ENCODE results near the gene FASTKD1. TPM values are rescaled to one million over a fixed set of nuclear protein-coding genes. Genes with fewer than 3 reads are reported as not detected.

FASTKD1 gene
- total and polyA plus RNA-seq, 10 of the 15 experiments (the other 5 are each of a cell fraction or from before 2014, with no cell fraction given), result 45.6 to 76.1 (median 63.4) TPM

DNA sequence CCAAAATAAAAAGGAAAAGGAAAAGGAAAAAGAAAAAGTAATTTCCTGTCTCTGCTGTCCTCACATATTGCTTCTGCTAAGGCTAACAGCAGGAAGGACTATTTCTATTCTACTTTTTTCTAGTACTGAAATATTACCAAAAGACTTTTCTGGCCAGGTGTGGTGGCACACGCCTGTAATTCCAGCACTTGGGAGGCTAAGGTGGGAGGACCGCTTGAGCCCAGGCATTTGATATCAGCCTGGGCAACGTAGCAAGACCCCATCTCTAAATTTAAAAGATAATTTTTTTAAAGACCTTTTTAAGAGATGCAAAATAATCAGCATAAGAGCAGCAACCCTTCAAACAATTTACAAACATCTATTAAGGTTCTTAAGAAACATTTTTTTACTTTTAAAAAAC lies 31.2 kb downstream of the FASTKD1 start:
- CTCF ChIA-PET, result no interaction called here
- H3K27me3 ChIP-seq (replicated peaks in 1 of 2; ENCODE audit: control insufficient read depth in 2 of 2, insufficient read depth in 2 of 2, low read length in 1 of 2), result no peaks in the 10 kb centered on the region
- RAD21 ChIA-PET (ENCODE audit: unreplicated experiment), result no interaction called here

More for the DNA sequence above, 31.2 kb downstream of the FASTKD1 start:
- DNase-seq (ENCODE audit: low read depth, low spot score), result no peak
- Histone ChIP-seq H4K20me1 (ENCODE audit: control insufficient read depth, insufficient read depth) (no peaks in the 10 kb centered on the region), H3K27ac (ENCODE audit: control insufficient read depth, insufficient read depth) (no peak overlapping the region), H2AFZ (ENCODE audit: control insufficient read depth, low read depth, low read length) (no peak overlapping the region), H3K9ac (ENCODE audit: control insufficient read depth, insufficient read depth, low read length) (no peak overlapping the region), H3K4me1 (ENCODE audit: control insufficient read depth, insufficient read depth, low read length) (no peaks in the 10 kb centered on the region), H3K4me2 (ENCODE audit: control insufficient read depth, insufficient read depth) (no peak overlapping the region), H3K79me2 (ENCODE audit: control insufficient read depth, insufficient read depth, low read length) (no peaks in the 10 kb centered on the region), H3K4me3 (no peak overlapping the region), H3K9me3 (replicated peaks; ENCODE audit: control insufficient read depth, insufficient read depth, low read length) (no peaks in the 10 kb centered on the region), H3K36me3 (ENCODE audit: control insufficient read depth in 2 of 2, insufficient read depth in 2 of 2, low read length in 1 of 2) (peaks cover 0 to 13% of the 10 kb centered on the region in 2 experiments; a peak in 3 of 4 replicates)
- 100% methylated on average over 3 of the region's 3 CpGs for WGBS (ENCODE audit: insufficient coverage, insufficient replicate concordance, low lambda C conversion rate, missing lambda C conversion rate)
- in situ Hi-C loops (cut with MboI), result no loop called here
- intact Hi-C loops (cut with micrococcal nuclease; ENCODE audit: unreplicated experiment), result no loop called here
- no peak for ATAC-seq
- TF ChIP-seq HDGF (IDR thresholded peaks at IDR 0.05) (no peak), NBN (IDR thresholded peaks at IDR 0.05) (no peak), KAT2A (conservative IDR thresholded peaks at IDR 0.05; ENCODE audit: control insufficient read depth, low read depth, low read length) (no peak), RUNX3 (IDR thresholded peaks at IDR 0.05; ENCODE audit: low read length) (no peak), POLR2AphosphoS2 (IDR thresholded peaks at IDR 0.05; ENCODE audit: low read depth, low read length) (no peak), JUNB (IDR thresholded peaks at IDR 0.05) (no peak), EZH2 (IDR thresholded peaks at IDR 0.05; ENCODE audit: borderline replicate concordance, control insufficient read depth, low read depth, low read length) (no peak), MEF2B (IDR thresholded peaks at IDR 0.05; ENCODE audit: partially characterized antibody, poor library complexity, severe bottlenecking) (no peak), SREBF1 (IDR thresholded peaks at IDR 0.05; ENCODE audit: low read length) (no peak), RCOR1 (conservative IDR thresholded peaks at IDR 0.05; ENCODE audit: low read depth, low read length) (no peak)
- TF ChIP-seq, protein P1, sequence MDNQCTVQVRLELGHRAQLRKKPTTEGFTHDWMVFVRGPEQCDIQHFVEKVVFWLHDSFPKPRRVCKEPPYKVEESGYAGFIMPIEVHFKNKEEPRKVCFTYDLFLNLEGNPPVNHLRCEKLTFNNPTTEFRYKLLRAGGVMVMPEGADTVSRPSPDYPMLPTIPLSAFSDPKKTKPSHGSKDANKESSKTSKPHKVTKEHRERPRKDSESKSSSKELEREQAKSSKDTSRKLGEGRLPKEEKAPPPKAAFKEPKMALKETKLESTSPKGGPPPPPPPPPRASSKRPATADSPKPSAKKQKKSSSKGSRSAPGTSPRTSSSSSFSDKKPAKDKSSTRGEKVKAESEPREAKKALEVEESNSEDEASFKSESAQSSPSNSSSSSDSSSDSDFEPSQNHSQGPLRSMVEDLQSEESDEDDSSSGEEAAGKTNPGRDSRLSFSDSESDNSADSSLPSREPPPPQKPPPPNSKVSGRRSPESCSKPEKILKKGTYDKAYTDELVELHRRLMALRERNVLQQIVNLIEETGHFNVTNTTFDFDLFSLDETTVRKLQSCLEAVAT (IDR thresholded peaks at IDR 0.05), result no peak
- TF ChIP-seq, protein P2, sequence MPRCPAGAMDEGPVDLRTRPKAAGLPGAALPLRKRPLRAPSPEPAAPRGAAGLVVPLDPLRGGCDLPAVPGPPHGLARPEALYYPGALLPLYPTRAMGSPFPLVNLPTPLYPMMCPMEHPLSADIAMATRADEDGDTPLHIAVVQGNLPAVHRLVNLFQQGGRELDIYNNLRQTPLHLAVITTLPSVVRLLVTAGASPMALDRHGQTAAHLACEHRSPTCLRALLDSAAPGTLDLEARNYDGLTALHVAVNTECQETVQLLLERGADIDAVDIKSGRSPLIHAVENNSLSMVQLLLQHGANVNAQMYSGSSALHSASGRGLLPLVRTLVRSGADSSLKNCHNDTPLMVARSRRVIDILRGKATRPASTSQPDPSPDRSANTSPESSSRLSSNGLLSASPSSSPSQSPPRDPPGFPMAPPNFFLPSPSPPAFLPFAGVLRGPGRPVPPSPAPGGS (IDR thresholded peaks at IDR 0.05; ENCODE audit: borderline replicate concordance, insufficient read depth, low read depth, low read length, poor library complexity, severe bottlenecking), result no peak
- SMC1A ChIA-PET (ENCODE audit: uncharacterized antibody, unreplicated experiment), result no interaction called here
- no peak for FAIRE-seq
- POLR2A ChIA-PET, result no interaction called here
- no TSS peak for BruUV-seq (replicated peaks)

Data from GM12878 (cell line).